Measurements from ENCODE around the gene KCNN4. TPM values are rescaled to one million over a fixed set of nuclear protein-coding genes. Genes with fewer than 3 reads are reported as not detected.
A peak's percentile ranks its signal among the peaks of the same experiment; 100 is the strongest.

Gene KCNN4
- total RNA-seq, 1 donor from 2014 or later, result 0.28 TPM

DNA sequence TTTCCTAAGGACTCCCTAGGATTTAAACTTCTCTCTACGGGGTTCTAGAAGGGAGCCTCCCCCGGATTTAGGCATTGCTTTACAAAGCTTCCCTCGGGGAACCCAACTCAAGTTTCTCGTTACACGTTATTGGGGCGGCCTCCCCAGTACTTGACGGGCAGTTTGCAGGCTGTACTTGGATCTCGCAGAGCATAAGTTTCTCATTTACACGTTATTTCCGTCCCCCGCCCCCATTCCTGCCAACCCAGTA lies 26.6 kb downstream of the KCNN4 start:
- Mint-ChIP-seq H3K9me3 (ENCODE audit: unreplicated experiment) (no peaks in the 10 kb centered on the region), H3K27me3 (ENCODE audit: unreplicated experiment) (peaks cover 14% of the 10 kb centered on the region), H3K4me1 (ENCODE audit: unreplicated experiment) (peaks cover 13% of the 10 kb centered on the region), H3K4me3 (ENCODE audit: unreplicated experiment) (peak overlapping the region; percentile 99), H3K36me3 (ENCODE audit: low read depth, unreplicated experiment) (peaks cover 19% of the 10 kb centered on the region), H3K27ac (ENCODE audit: unreplicated experiment) (peak overlapping the region; percentile 95)
- DNase-seq (ENCODE audit: low spot score), result no peak
- no peak for TF ChIP-seq CTCF (IDR thresholded peaks at IDR 0.05; ENCODE audit: unreplicated experiment)

DNA sequence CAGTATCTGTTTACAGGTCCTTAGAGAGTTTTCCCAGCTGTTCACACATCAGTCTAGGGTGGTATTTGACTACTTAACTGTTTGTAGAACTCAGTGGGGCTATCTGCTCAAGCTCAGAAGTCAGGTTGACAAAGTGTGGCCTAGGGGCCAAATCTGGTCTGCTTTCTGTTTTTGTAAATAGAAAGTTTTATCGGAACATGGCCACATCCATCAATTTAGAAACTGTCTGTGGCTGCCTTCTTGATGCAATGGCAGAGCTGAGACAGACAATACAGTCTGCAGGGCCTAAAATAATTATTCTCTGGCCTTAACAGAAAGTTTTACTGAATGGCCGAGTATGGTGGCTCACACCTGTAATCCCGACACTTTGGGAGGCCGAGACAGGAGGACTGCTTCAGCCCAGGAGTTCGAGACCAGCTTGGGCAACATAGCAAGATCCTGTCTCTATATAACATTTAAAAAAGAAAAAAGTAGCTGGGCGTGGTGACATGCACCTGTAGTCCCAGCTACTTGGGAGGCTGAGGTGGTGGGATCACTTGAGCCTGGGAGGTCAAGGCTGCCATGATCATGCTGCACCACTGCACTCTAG lies 28.4 kb downstream of the KCNN4 start:
- no peak for TF ChIP-seq CTCF (IDR thresholded peaks at IDR 0.05; ENCODE audit: unreplicated experiment)
- no peak for DNase-seq (ENCODE audit: low spot score)
- H3K4me3 Mint-ChIP-seq (ENCODE audit: unreplicated experiment), result no peak overlapping the region
- H3K36me3 Mint-ChIP-seq (ENCODE audit: low read depth, unreplicated experiment), result peaks cover 32% of the 10 kb centered on the region
- H3K9me3 Mint-ChIP-seq (ENCODE audit: unreplicated experiment), result no peaks in the 10 kb centered on the region
- peaks cover 13% of the 10 kb centered on the region for H3K27me3 Mint-ChIP-seq (ENCODE audit: unreplicated experiment)
- H3K27ac Mint-ChIP-seq (ENCODE audit: unreplicated experiment), result no peak overlapping the region
- peaks cover 13% of the 10 kb centered on the region for H3K4me1 Mint-ChIP-seq (ENCODE audit: unreplicated experiment)

- Mint-ChIP-seq H3K4me1 (ENCODE audit: unreplicated experiment) (peaks cover 13% of the 10 kb centered on the region), H3K27ac (ENCODE audit: unreplicated experiment) (no peak overlapping the region), H3K36me3 (ENCODE audit: low read depth, unreplicated experiment) (peaks cover 36% of the 10 kb centered on the region), H3K9me3 (ENCODE audit: unreplicated experiment) (no peaks in the 10 kb centered on the region), H3K27me3 (ENCODE audit: unreplicated experiment) (peaks cover 11% of the 10 kb centered on the region), H3K4me3 (ENCODE audit: unreplicated experiment) (peak overlapping the region; percentile 9)
- DNase-seq (ENCODE audit: low spot score), result no peak
- TF ChIP-seq CTCF (IDR thresholded peaks at IDR 0.05; ENCODE audit: unreplicated experiment), result no peak
Observed at GRCh38 chr19:43751466-43752220, 29.1 kb downstream of the KCNN4 start.

DNA sequence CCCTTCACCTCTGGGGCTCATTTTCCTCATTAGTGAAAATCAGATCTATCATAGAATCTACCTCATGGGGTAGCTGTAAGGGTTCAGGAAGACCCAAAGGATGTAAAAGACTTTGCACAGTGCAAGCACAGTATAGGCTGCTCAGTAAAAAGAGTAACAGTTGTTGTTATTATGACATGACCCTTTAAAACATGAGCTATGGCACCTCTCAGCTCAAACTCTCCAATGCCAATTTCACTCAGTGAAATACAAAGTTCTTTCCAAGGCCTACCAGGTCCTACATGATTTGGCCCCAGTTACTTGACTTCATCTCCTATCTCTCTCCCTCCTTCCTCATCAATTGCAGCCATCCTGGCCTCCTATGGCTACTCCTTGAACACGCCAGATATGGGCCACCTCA lies 30.9 kb downstream of the KCNN4 start:
- H3K4me1 Mint-ChIP-seq (ENCODE audit: unreplicated experiment), result peaks cover 3% of the 10 kb centered on the region
- H3K27ac Mint-ChIP-seq (ENCODE audit: unreplicated experiment), result no peak overlapping the region
- DNase-seq (ENCODE audit: low spot score), result no peak
- TF ChIP-seq CTCF (IDR thresholded peaks at IDR 0.05; ENCODE audit: unreplicated experiment), result no peak
- peaks cover 44% of the 10 kb centered on the region for H3K36me3 Mint-ChIP-seq (ENCODE audit: low read depth, unreplicated experiment)
- peaks cover 7% of the 10 kb centered on the region for H3K27me3 Mint-ChIP-seq (ENCODE audit: unreplicated experiment)
- H3K4me3 Mint-ChIP-seq (ENCODE audit: unreplicated experiment), result peak overlapping the region; percentile 6
- H3K9me3 Mint-ChIP-seq (ENCODE audit: unreplicated experiment), result no peaks in the 10 kb centered on the region

DNA sequence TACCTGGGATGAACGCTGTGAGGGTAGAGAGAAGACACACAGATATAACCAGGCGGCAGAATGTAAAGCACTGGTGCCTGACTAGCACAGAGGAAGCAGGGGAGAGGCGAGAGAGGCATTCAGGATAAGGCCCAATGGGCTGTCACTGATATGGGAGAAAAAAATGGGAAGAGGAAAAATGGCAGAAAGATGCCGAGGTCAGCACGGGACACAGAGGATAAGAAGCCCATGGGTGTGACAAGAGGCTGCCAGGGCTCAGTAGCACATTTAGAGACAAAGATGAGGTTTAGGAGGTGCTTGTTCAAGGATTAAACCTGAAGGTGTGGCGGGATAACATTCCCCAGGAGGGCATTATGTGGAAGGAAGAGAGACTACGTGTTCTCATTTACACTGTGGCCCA lies 31.6 kb downstream of the KCNN4 start:
- TF ChIP-seq CTCF (IDR thresholded peaks at IDR 0.05; ENCODE audit: unreplicated experiment), result no peak
- Mint-ChIP-seq H3K27me3 (ENCODE audit: unreplicated experiment) (peaks cover 6% of the 10 kb centered on the region), H3K27ac (ENCODE audit: unreplicated experiment) (no peak overlapping the region), H3K36me3 (ENCODE audit: low read depth, unreplicated experiment) (peaks cover 47% of the 10 kb centered on the region), H3K4me1 (ENCODE audit: unreplicated experiment) (peaks cover 6% of the 10 kb centered on the region), H3K4me3 (ENCODE audit: unreplicated experiment) (peak overlapping the region; percentile 73), H3K9me3 (ENCODE audit: unreplicated experiment) (no peaks in the 10 kb centered on the region)
- no peak for DNase-seq (ENCODE audit: low spot score)
